Right cardiac atrium (tissue), 5 donors: ENCODE results near the gene ZNF331. TPM values are rescaled to one million over a fixed set of nuclear protein-coding genes. Genes with fewer than 3 reads are reported as not detected.

Experiments used
- polyA plus RNA-seq: library from polyadenylated mRNA; stranded (reverse); fragments of 200-250 nt; gene quantifications from one replicate; pipeline ENCODE4 v1.2.3, GENCODE V29; 2013
- total RNA-seq, 4 donors: library from RNA; stranded (reverse); fragmentation: NEBNext Ultra II Directional; extraction: Animal tissue kit (Norgen Biotek cat#: 25700); gene quantifications; one replicate each; pipeline ENCODE4 v1.2.1, GENCODE V29; 2021
- donor health status: healthy with polysubstance abuse.
- donor health status: DM: no; HTN: yes; CAD: no.
- donor health status: DM: no; HTN: no; CAD: no.
- donor health status: DM: no; HTN: yes; CAD: no; lungs with severe emphysema.
- donor health status: DM: yes; HTN: yes; CAD: no.

ZNF331 gene
- total and polyA plus RNA-seq, 5 donors, result 11.7 to 30.3 (median 16.6) TPM

Other genes starting within 250 kb of the ZNF331 start
- 1 to 10 TPM; 3.7 to 4.8 (median 4.4) TPM for gene ZNF845, start 204.4 kb upstream of the ZNF331 start, total RNA-seq
- 2.0 TPM for gene ZNF845, start 204.4 kb upstream of the ZNF331 start, polyA plus RNA-seq
- gene ZNF525, start 172.4 kb upstream of the ZNF331 start, total RNA-seq, result 1 to 10 TPM; 5.4 to 9.3 (median 7.1) TPM
- 2.1 TPM for gene ZNF525, start 172.4 kb upstream of the ZNF331 start, polyA plus RNA-seq
- 1 to 10 TPM; 4.3 to 6.2 (median 4.4) TPM for gene ZNF765, start 143.0 kb upstream of the ZNF331 start, total RNA-seq
- gene ZNF765, start 143.0 kb upstream of the ZNF331 start, polyA plus RNA-seq, result 2.5 TPM
- 1 to 10 TPM; 4.2 to 5.6 (median 5.1) TPM for gene ZNF761, start 106.2 kb upstream of the ZNF331 start, total RNA-seq
- 4.4 TPM for gene ZNF761, start 106.2 kb upstream of the ZNF331 start, polyA plus RNA-seq
- 1 to 10 TPM; 1.4 to 2.4 (median 1.8) TPM for gene ZNF813, start 70.4 kb upstream of the ZNF331 start, total RNA-seq
- 0.86 TPM for gene ZNF813, start 70.4 kb upstream of the ZNF331 start, polyA plus RNA-seq
- not detected for gene DPRX, start 93.9 kb downstream of the ZNF331 start, total RNA-seq
- gene DPRX, start 93.9 kb downstream of the ZNF331 start, polyA plus RNA-seq, result not detected